HepG2 (cell line): ENCODE results near the gene SYNE3. TPM values are rescaled to one million over a fixed set of nuclear protein-coding genes. Genes with fewer than 3 reads are reported as not detected.

Source experiments
- ARHGAP35 ChIP-seq: sonication (generic); formaldehyde crosslinking; IDR thresholded peaks from 2 replicates; pipeline ENCODE4 v1.9.0; 2022; ENCODE audit warnings: mild to moderate bottlenecking, inconsistent platforms, moderate library complexity, missing genetic modification reagents, borderline replicate concordance
- ELF3 ChIP-seq: IDR thresholded peaks from 2 replicates; pipeline ENCODE4 v1.6.1; 2016; ENCODE audit warnings: missing genetic modification reagents, missing compliant biosample characterization
- HNRNPL ChIP-seq: fragments of 200-400 bp; formaldehyde crosslinking; IDR thresholded peaks from 2 replicates; pipeline ENCODE4 v1.6.1; 2017; ENCODE audit warnings: mild to moderate bottlenecking, low read depth, low read length
- KMT2A ChIP-seq: sonication (generic); formaldehyde crosslinking; IDR thresholded peaks from 2 replicates; pipeline ENCODE4 v1.4.0; 2020; ENCODE audit warnings: missing genetic modification reagents
- MED1 ChIP-seq: sonication (generic); formaldehyde crosslinking; IDR thresholded peaks from 2 replicates; pipeline ENCODE4 v1.4.0; 2020; ENCODE audit warnings: missing genetic modification reagents
- PHF5A ChIP-seq: IDR thresholded peaks from one replicate; pipeline ENCODE4 v1.6.1; 2018; ENCODE audit warnings: low read depth, missing genetic modification reagents; ENCODE audit not compliant: unreplicated experiment
- TOPORS ChIP-seq: sonication (generic); formaldehyde crosslinking; IDR thresholded peaks from 2 replicates; pipeline ENCODE4 v1.8.0; 2023; ENCODE audit warnings: mild to moderate bottlenecking, missing genetic modification reagents
- ZNF468 ChIP-seq: sonication (generic); formaldehyde crosslinking; IDR thresholded peaks from 2 replicates; pipeline ENCODE4 v1.8.0; 2022; ENCODE audit warnings: mild to moderate bottlenecking, moderate library complexity, missing genetic modification reagents
- ZNF883 ChIP-seq: sonication (generic); formaldehyde crosslinking; IDR thresholded peaks from 2 replicates; pipeline ENCODE4 v1.5.1; 2020; ENCODE audit warnings: mild to moderate bottlenecking, missing genetic modification reagents; ENCODE audit errors: not compliant biosample characterization
- ZSCAN25 ChIP-seq: sonication (generic); formaldehyde crosslinking; IDR thresholded peaks from 2 replicates; pipeline ENCODE4 v1.8.0; 2022; ENCODE audit warnings: mild to moderate bottlenecking, missing genetic modification reagents
- ZSCAN30 ChIP-seq: sonication (generic); formaldehyde crosslinking; IDR thresholded peaks from 2 replicates; pipeline ENCODE4 v1.5.0; 2020; ENCODE audit warnings: mild to moderate bottlenecking, missing genetic modification reagents
- polyA plus RNA-seq, 8 experiments: library from polyadenylated mRNA; depleted of rRNA in 3 of 8; stranded (reverse) in 7 of 8; unstranded in 1 of 8; fragments of >200 nt; fragmentation: Illumina TruSeq in 4 of 8; extraction: Trizol in 4 of 8; gene quantifications; 2 replicates each; pipeline versions ENCODE4 v1.2.1 to v1.2.3, GENCODE V29; 2011 to 2016; ENCODE audit warnings: low read depth in 4 of 8, missing spikeins in 1 of 8, mixed read lengths in 1 of 8; ENCODE audit not compliant: insufficient read depth in 1 of 8
- total RNA-seq, 5 experiments: library from RNA; depleted of rRNA; stranded (reverse); fragments of >200 nt; fragmentation: Illumina TruSeq; extraction: Trizol; gene quantifications; 2 replicates each; pipeline ENCODE4 v1.2.3, GENCODE V29; 2016; ENCODE audit warnings: low read depth in 1 of 5
- TF ChIP-seq, protein P1 (sequence below): sonication (generic); formaldehyde crosslinking; IDR thresholded peaks from 2 replicates; pipeline ENCODE4 v1.5.0; 2020; ENCODE audit warnings: mild to moderate bottlenecking, missing genetic modification reagents
- TF ChIP-seq, protein P2 (sequence below): sonication (generic); formaldehyde crosslinking; IDR thresholded peaks from 2 replicates; pipeline ENCODE4 v1.4.0; 2020; ENCODE audit warnings: missing genetic modification reagents
- TF ChIP-seq, protein P3 (sequence below): sonication (generic); formaldehyde crosslinking; IDR thresholded peaks from 2 replicates; pipeline ENCODE4 v1.4.0; 2020; ENCODE audit warnings: mild to moderate bottlenecking, missing genetic modification reagents, borderline replicate concordance
- TF ChIP-seq, protein P4 (sequence below): sonication (generic); formaldehyde crosslinking; IDR thresholded peaks from 2 replicates; pipeline ENCODE4 v1.9.0; 2021; ENCODE audit warnings: missing genetic modification reagents, borderline replicate concordance
- TF ChIP-seq, protein P5 (sequence below): sonication (generic); formaldehyde crosslinking; IDR thresholded peaks from 2 replicates; pipeline ENCODE4 v1.4.0; 2020; ENCODE audit warnings: low read depth, mild to moderate bottlenecking, missing genetic modification reagents

SYNE3 gene
- total and polyA plus RNA-seq, 2 of the 13 experiments (the other 11 are each of a cell fraction or from before 2014, with no cell fraction given), result 7.8 to 8.0 TPM

DNA sequence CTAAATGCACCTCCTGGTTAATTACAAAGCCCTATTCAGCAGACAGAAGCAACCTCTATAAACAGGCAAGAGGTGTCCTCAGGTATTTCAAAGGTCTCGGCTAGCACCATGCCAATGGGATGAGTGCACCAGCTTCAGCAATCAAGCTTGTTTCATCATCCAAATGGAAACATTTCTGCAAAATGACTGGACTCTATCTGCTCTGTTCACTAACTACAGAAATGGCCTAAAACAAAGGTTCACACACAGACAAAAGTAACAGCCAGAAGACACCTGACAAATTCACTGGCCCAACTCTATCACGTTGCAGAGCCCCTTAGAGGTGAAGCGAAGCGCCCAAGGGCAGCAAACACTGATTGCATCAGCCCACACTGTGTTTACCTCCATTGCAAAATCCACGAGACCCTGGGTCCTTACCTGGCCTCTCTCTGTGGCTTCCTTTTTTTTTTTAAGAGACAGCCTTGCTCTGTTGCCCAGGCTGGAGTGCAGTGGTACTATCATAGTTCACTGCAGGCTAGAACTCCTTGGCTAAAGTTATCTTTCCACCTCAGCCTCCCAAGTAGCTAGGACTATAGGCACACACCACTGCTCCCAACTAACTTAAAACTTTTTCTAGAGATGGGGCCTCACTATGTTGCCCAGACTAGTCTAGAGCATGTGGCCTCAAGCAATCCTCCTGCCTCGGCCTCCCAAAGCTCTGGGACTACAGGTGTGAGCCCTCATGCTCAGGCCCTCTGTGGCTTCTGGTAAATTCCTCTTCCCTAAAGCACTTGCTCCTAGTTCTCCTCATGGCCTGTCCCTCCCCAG is 8.5 kb upstream of the SYNE3 start (continued):
- TF ChIP-seq, protein P1, sequence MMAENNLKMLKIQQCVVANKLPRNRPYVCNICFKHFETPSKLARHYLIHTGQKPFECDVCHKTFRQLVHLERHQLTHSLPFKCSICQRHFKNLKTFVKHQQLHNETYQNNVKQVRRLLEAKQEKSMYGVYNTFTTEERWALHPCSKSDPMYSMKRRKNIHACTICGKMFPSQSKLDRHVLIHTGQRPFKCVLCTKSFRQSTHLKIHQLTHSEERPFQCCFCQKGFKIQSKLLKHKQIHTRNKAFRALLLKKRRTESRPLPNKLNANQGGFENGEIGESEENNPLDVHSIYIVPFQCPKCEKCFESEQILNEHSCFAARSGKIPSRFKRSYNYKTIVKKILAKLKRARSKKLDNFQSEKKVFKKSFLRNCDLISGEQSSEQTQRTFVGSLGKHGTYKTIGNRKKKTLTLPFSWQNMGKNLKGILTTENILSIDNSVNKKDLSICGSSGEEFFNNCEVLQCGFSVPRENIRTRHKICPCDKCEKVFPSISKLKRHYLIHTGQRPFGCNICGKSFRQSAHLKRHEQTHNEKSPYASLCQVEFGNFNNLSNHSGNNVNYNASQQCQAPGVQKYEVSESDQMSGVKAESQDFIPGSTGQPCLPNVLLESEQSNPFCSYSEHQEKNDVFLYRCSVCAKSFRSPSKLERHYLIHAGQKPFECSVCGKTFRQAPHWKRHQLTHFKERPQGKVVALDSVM, result peak; percentile 97
- TF ChIP-seq KMT2A (CRISPR knock-in tag) (peak; percentile 86), PHF5A (CRISPR knock-in tag) (peak; percentile 61), ZSCAN25 (CRISPR knock-in tag) (0 out of 2 replicates have a peak, but pooled peaks have one; percentile 54), TOPORS (CRISPR knock-in tag) (no peak; the same call in 1 of the 2 replicates), ARHGAP35 (no peak), ELF3 (peak; percentile 91), MED1 (CRISPR knock-in tag) (peak; percentile 98), HNRNPL (no peak), ZNF468 (no peak), ZNF883 (CRISPR knock-in tag) (no peak), ZSCAN30 (peak; percentile 75; the same call in 1 of the 2 replicates)
- TF ChIP-seq, protein P2, sequence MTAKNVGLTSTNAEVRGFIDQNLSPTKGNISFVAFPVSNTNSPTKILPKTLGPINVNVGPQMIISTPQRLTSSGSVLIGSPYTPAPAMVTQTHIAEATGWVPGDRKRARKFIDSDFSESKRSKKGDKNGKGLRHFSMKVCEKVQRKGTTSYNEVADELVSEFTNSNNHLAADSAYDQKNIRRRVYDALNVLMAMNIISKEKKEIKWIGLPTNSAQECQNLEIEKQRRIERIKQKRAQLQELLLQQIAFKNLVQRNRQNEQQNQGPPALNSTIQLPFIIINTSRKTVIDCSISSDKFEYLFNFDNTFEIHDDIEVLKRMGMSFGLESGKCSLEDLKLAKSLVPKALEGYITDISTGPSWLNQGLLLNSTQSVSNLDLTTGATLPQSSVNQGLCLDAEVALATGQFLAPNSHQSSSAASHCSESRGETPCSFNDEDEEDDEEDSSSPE (CRISPR knock-in tag), result peak; percentile 73
- TF ChIP-seq, protein P3, sequence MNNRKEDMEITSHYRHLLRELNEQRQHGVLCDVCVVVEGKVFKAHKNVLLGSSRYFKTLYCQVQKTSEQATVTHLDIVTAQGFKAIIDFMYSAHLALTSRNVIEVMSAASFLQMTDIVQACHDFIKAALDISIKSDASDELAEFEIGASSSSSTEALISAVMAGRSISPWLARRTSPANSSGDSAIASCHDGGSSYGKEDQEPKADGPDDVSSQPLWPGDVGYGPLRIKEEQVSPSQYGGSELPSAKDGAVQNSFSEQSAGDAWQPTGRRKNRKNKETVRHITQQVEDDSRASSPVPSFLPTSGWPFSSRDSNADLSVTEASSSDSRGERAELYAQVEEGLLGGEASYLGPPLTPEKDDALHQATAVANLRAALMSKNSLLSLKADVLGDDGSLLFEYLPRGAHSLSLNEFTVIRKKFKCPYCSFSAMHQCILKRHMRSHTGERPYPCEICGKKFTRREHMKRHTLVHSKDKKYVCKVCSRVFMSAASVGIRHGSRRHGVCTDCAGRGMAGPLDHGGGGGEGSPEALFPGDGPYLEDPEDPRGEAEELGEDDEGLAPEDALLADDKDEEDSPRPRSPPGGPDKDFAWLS (CRISPR knock-in tag), result 0 out of 2 replicates have a peak, but pooled peaks have one; percentile 37
- TF ChIP-seq, protein P4, sequence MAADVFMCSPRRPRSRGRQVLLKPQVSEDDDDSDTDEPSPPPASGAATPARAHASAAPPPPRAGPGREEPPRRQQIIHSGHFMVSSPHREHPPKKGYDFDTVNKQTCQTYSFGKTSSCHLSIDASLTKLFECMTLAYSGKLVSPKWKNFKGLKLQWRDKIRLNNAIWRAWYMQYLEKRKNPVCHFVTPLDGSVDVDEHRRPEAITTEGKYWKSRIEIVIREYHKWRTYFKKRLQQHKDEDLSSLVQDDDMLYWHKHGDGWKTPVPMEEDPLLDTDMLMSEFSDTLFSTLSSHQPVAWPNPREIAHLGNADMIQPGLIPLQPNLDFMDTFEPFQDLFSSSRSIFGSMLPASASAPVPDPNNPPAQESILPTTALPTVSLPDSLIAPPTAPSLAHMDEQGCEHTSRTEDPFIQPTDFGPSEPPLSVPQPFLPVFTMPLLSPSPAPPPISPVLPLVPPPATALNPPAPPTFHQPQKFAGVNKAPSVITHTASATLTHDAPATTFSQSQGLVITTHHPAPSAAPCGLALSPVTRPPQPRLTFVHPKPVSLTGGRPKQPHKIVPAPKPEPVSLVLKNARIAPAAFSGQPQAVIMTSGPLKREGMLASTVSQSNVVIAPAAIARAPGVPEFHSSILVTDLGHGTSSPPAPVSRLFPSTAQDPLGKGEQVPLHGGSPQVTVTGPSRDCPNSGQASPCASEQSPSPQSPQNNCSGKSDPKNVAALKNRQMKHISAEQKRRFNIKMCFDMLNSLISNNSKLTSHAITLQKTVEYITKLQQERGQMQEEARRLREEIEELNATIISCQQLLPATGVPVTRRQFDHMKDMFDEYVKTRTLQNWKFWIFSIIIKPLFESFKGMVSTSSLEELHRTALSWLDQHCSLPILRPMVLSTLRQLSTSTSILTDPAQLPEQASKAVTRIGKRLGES (CRISPR knock-in tag), result no peak
- TF ChIP-seq, protein P5, sequence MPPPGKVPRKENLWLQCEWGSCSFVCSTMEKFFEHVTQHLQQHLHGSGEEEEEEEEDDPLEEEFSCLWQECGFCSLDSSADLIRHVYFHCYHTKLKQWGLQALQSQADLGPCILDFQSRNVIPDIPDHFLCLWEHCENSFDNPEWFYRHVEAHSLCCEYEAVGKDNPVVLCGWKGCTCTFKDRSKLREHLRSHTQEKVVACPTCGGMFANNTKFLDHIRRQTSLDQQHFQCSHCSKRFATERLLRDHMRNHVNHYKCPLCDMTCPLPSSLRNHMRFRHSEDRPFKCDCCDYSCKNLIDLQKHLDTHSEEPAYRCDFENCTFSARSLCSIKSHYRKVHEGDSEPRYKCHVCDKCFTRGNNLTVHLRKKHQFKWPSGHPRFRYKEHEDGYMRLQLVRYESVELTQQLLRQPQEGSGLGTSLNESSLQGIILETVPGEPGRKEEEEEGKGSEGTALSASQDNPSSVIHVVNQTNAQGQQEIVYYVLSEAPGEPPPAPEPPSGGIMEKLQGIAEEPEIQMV (CRISPR knock-in tag), result 0 out of 2 replicates have a peak, but pooled peaks have one; percentile 71
